Endothelial cell of umbilical vein (primary cell): ENCODE measurements around the gene PCNA. TPM values are rescaled to one million over a fixed set of nuclear protein-coding genes. Genes with fewer than 3 reads are reported as not detected.

Experiments used
- BruUV-seq: library from RNA; stranded (reverse); fragments of 400-500 nt; replicated peaks from 2 replicates; lab custom pipeline; 2021; lab: Mats Ljungman, UMichigan
- CTCF ChIA-PET: fragments of 300-600, 350-600 bp; sonication (Branson Sonifier 250); formaldehyde crosslinking; loops from one replicate; lab custom pipeline; 2021; ENCODE audit warnings: antibody characterized with exemption, inconsistent platforms; lab: Charles Lee
- POLR2A ChIA-PET: fragments of 300-600, 350-600 bp; sonication (Branson Sonifier 250); formaldehyde crosslinking; loops from one replicate; lab custom pipeline; 2021; ENCODE audit warnings: antibody characterized with exemption, inconsistent platforms; lab: Charles Lee
- DNase-seq: peaks from one replicate; pipeline ENCODE4 v3.0.0-alpha.2; 2011; ENCODE audit warnings: low read depth, low spot score
- FAIRE-seq: peaks from 2 replicates; lab custom pipeline; 2011; peaks lifted over from hg19 to GRCh38; lab: Jason Lieb, UNC
- H2AFZ ChIP-seq: 2 replicates; pipeline ENCODE4 v1.6.0; 2012; ENCODE audit warnings: low read depth, low read length, control low read depth, inconsistent platforms
- H3K27ac ChIP-seq: 2 replicates; pipeline ENCODE4 v1.5.1; 2011; ENCODE audit warnings: low read depth, mild to moderate bottlenecking, control low read depth, low read length, moderate library complexity; ENCODE audit not compliant: insufficient read depth
- H3K27me3 ChIP-seq, 2 experiments: 2 replicates each; pipeline versions ENCODE4 v1.6.0 to v1.6.1; 2011; ENCODE audit warnings: low read length in 2 of 2, mixed read lengths in 1 of 2; ENCODE audit not compliant: control insufficient read depth in 2 of 2, insufficient read depth in 2 of 2
- H3K36me3 ChIP-seq, 2 experiments: 2 replicates in 1 of 2; 3 replicates in 1 of 2; pipeline ENCODE4 v1.5.1; 2011; ENCODE audit warnings: low read length in 2 of 2, mild to moderate bottlenecking in 1 of 2, moderate library complexity in 1 of 2; ENCODE audit not compliant: control insufficient read depth in 2 of 2, insufficient read depth in 2 of 2; ENCODE audit errors: extremely low read depth in 1 of 2
- H3K4me1 ChIP-seq: 3 replicates; pipeline ENCODE4 v1.5.1; 2011; ENCODE audit warnings: mild to moderate bottlenecking, low read length; ENCODE audit not compliant: control insufficient read depth, insufficient read depth; ENCODE audit errors: extremely low read depth
- H3K4me2 ChIP-seq: 2 replicates; pipeline ENCODE4 v1.6.1; 2011; ENCODE audit warnings: low read length, control low read depth, mixed read lengths; ENCODE audit not compliant: insufficient read depth
- H3K4me3 ChIP-seq, 3 experiments: fragments of 200-600 bp in 1 of 3; sonication (generic), shearing (Covaris generic) in 1 of 3; replicated peaks in 1 of 3; 2 replicates each; pipeline ENCODE4 v1.5.1; 2011 to 2016; ENCODE audit warnings: control low read depth in 3 of 3, low read length in 3 of 3, mild to moderate bottlenecking in 2 of 3, inconsistent platforms in 1 of 3, low read depth in 1 of 3, moderate library complexity in 1 of 3; ENCODE audit not compliant: insufficient read depth in 1 of 3
- H3K79me2 ChIP-seq: 2 replicates; pipeline ENCODE4 v1.6.0; 2012; ENCODE audit warnings: low read length, inconsistent platforms; ENCODE audit not compliant: control insufficient read depth, insufficient read depth
- H3K9ac ChIP-seq: replicated peaks from 2 replicates; pipeline ENCODE3; 2011; ENCODE audit warnings: low read length, control low read depth; ENCODE audit not compliant: insufficient read depth; ENCODE audit errors: extremely low read depth
- H3K9me1 ChIP-seq: replicated peaks from 3 replicates; pipeline ENCODE4 v1.6.0; 2011; ENCODE audit warnings: mild to moderate bottlenecking, low read length; ENCODE audit not compliant: control insufficient read depth, insufficient read depth; ENCODE audit errors: extremely low read depth
- H3K9me3 ChIP-seq: replicated peaks from 2 replicates; pipeline ENCODE4 v1.5.1; 2012; ENCODE audit warnings: low read length, inconsistent platforms; ENCODE audit not compliant: control insufficient read depth, insufficient read depth
- H4K20me1 ChIP-seq: replicated peaks from 2 replicates; pipeline ENCODE3; 2011; ENCODE audit warnings: mild to moderate bottlenecking, low read length; ENCODE audit not compliant: control insufficient read depth, insufficient read depth; ENCODE audit errors: extremely low read depth
- FOS ChIP-seq: IDR thresholded peaks from 2 replicates; pipeline ENCODE4 v1.6.1; 2011; ENCODE audit warnings: mild to moderate bottlenecking, low read length, moderate library complexity, borderline replicate concordance; ENCODE audit not compliant: insufficient read depth
- GATA2 ChIP-seq: IDR thresholded peaks from 2 replicates; pipeline ENCODE4 v1.7.0; 2011; ENCODE audit warnings: low read depth, mild to moderate bottlenecking, moderate library complexity, mixed read lengths, low read length; ENCODE audit not compliant: insufficient read length, insufficient read depth
- JUN ChIP-seq: IDR thresholded peaks from 2 replicates; pipeline ENCODE4 v1.6.1; 2011; ENCODE audit warnings: borderline replicate concordance, low read depth; ENCODE audit not compliant: insufficient read length, insufficient read depth
- MYC ChIP-seq: IDR thresholded peaks from one replicate; pipeline ENCODE4 v1.6.1; 2011; ENCODE audit warnings: mild to moderate bottlenecking, low read depth, low read length
- POLR2A ChIP-seq: IDR thresholded peaks from 2 replicates; pipeline ENCODE4 v1.6.1; 2012; ENCODE audit warnings: low read depth, mild to moderate bottlenecking, control low read depth, low read length
- POLR2AphosphoS5 ChIP-seq: IDR thresholded peaks from 2 replicates; pipeline ENCODE4 v1.6.1; 2012; ENCODE audit warnings: low read depth, mild to moderate bottlenecking, control low read depth, low read length, moderate library complexity; ENCODE audit not compliant: insufficient read depth
- dilution Hi-C: fragments of 300-500 bp; cut with MboI; formaldehyde crosslinking; loops from one replicate; pipeline ENCODE4 v1.15.0; 2019; ENCODE audit warnings: low sequenced_read_pairs; ENCODE audit not compliant: extremely low pct_ligation_motif_present
- intact Hi-C: fragments of 100-400 bp; cut with micrococcal nuclease; formaldehyde crosslinking; loops from one replicate; pipeline ENCODE4 v1.10.0; 2022
- polyA plus RNA-seq, 4 experiments: library from polyadenylated mRNA; depleted of rRNA in 3 of 4; stranded (reverse) in 3 of 4; unstranded in 1 of 4; fragments of >200 nt; gene quantifications; 2 replicates each; pipeline versions ENCODE4 v1.2.1 to v1.2.3, GENCODE V29; 2011 to 2012; ENCODE audit warnings: missing spikeins in 1 of 4
- total RNA-seq: library from RNA; stranded (reverse); gene quantifications from 2 replicates; pipeline ENCODE4 v1.2.3, GENCODE V29; 2021
- TF ChIP-seq, protein P1 (sequence below): IDR thresholded peaks from 2 replicates; pipeline ENCODE4 v1.6.1; 2011; ENCODE audit not compliant: insufficient read depth, insufficient read length
- TF ChIP-seq, protein P2 (sequence below), 2 donors: IDR thresholded peaks; 1 replicate in 1 of 2; 2 replicates in 1 of 2; pipeline ENCODE4 v1.5.1; 2011; ENCODE audit warnings: low read length in 2 of 2, mild to moderate bottlenecking in 2 of 2, moderate library complexity in 2 of 2, control low read depth in 1 of 2, inconsistent platforms in 1 of 2, low read depth in 1 of 2; ENCODE audit not compliant: insufficient read depth in 1 of 2; ENCODE audit errors: extremely low read depth in 1 of 2

Gene PCNA
- total and polyA plus RNA-seq, 2 donors (not counting 3 experiments of a cell fraction or from before 2014, with no cell fraction given), result 175 to 295 TPM

DNA sequence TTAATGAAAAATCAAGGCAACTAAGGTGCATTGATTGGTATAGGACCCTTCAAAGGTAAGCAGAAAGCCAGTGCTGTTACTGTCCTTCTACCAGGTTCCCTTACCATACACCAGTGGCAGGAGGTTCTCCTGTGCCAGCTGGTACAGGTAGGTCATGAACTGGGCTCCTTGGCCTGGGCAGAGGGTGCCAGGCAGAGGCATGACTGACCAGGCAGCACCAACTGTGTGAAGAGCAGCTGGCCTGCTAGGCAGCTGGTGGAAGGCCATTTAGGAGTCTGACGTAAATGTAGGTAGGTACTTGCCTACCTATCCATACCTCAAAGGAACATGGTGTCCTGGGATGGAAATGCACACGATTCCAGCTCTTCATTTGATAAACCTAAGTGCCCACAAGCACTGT is 23.3 kb downstream of the PCNA start:
- intact Hi-C loops (no loop called here), dilution Hi-C loops (no loop called here)
- no peak overlapping the region for H3K27ac ChIP-seq
- no peaks in the 10 kb centered on the region for H3K79me2 ChIP-seq
- no peaks in the 10 kb centered on the region for H4K20me1 ChIP-seq
- no peak overlapping the region for H3K4me3 ChIP-seq
- no peaks in the 10 kb centered on the region for H3K9me3 ChIP-seq
- no TSS peak for BruUV-seq
- DNase-seq (no peak), FAIRE-seq (no peak)
- H3K4me1 ChIP-seq, result no peaks in the 10 kb centered on the region
- no peak overlapping the region for H2AFZ ChIP-seq
- no peaks in the 10 kb centered on the region for H3K27me3 ChIP-seq
- TF ChIP-seq, protein P1, sequence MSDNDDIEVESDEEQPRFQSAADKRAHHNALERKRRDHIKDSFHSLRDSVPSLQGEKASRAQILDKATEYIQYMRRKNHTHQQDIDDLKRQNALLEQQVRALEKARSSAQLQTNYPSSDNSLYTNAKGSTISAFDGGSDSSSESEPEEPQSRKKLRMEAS, result no peak
- TF ChIP-seq MYC (no peak), POLR2A (no peak), JUN (no peak), POLR2AphosphoS5 (no peak)
- TF ChIP-seq, protein P2, sequence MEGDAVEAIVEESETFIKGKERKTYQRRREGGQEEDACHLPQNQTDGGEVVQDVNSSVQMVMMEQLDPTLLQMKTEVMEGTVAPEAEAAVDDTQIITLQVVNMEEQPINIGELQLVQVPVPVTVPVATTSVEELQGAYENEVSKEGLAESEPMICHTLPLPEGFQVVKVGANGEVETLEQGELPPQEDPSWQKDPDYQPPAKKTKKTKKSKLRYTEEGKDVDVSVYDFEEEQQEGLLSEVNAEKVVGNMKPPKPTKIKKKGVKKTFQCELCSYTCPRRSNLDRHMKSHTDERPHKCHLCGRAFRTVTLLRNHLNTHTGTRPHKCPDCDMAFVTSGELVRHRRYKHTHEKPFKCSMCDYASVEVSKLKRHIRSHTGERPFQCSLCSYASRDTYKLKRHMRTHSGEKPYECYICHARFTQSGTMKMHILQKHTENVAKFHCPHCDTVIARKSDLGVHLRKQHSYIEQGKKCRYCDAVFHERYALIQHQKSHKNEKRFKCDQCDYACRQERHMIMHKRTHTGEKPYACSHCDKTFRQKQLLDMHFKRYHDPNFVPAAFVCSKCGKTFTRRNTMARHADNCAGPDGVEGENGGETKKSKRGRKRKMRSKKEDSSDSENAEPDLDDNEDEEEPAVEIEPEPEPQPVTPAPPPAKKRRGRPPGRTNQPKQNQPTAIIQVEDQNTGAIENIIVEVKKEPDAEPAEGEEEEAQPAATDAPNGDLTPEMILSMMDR (IDR thresholded peaks at IDR 0.05; ENCODE audit: extremely low read depth in 1 of 2, insufficient read depth in 1 of 2, low read depth in 1 of 2, low read length in 2 of 2), result no peak
- peaks cover 6% of the 10 kb centered on the region in 2 experiments for H3K36me3 ChIP-seq
- no peaks in the 10 kb centered on the region for H3K9me1 ChIP-seq
- H3K4me2 ChIP-seq, result no peak overlapping the region
- CTCF ChIA-PET, result interaction anchor here (1.3 to 2.1 kb wide), 2 partner anchors 40 to 141 kb away, joined by 3 to 5 read pairs; no protein-coding TSS in a partner anchor
- no peak overlapping the region for H3K9ac ChIP-seq
- POLR2A ChIA-PET, result no interaction called here

DNA sequence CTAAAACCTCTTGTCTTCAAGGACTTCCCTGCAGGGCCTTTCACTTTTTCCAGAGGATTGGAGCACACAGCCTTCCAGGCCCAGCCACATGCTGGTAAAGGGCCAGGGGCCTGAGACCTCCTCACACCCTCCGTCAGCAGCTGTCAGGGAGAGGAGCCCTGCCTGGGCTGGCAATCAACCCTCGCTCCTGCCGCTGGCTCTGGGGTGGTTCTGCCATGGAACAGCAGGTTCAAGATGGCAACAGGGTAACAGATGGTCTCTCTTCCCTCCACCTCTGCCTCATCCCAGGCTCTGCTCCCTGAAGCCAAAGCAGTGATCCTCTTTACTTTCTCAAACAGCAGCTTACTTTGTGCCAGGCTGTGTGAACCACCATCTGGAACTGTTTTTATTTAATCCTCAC is 23.8 kb downstream of the PCNA start:
- no peaks in the 10 kb centered on the region for H3K9me1 ChIP-seq
- H3K9ac ChIP-seq, result no peak overlapping the region
- POLR2A ChIA-PET, result no interaction called here
- DNase-seq (no peak), FAIRE-seq (no peak)
- CTCF ChIA-PET, result interaction anchor here (2.1 kb wide), 1 partner anchor 39 kb away, joined by 5 read pairs; no protein-coding TSS in a partner anchor
- H3K27ac ChIP-seq, result no peak overlapping the region
- no peaks in the 10 kb centered on the region for H3K79me2 ChIP-seq
- H3K27me3 ChIP-seq, result no peaks in the 10 kb centered on the region
- H4K20me1 ChIP-seq, result no peaks in the 10 kb centered on the region
- no peaks in the 10 kb centered on the region for H3K9me3 ChIP-seq
- intact Hi-C loops, result no loop called here
- no peak for TF ChIP-seq GATA2
- no peak for TF ChIP-seq FOS
- TF ChIP-seq JUN, result no peak
- no peak for TF ChIP-seq POLR2AphosphoS5
- BruUV-seq, result no TSS peak
- peaks cover 6% of the 10 kb centered on the region in 2 experiments for H3K36me3 ChIP-seq
- dilution Hi-C loops, result no loop called here
- H3K4me3 ChIP-seq, result no peak overlapping the region
- H2AFZ ChIP-seq, result no peak overlapping the region
- no peak overlapping the region for H3K4me2 ChIP-seq
- H3K4me1 ChIP-seq, result no peaks in the 10 kb centered on the region
